ENCODE measurements around the gene TRIM49D2. TPM values are rescaled to one million over a fixed set of nuclear protein-coding genes. Genes with fewer than 3 reads are reported as not detected.
"Not testable (repeated sequence)": the region's sequence is repeated elsewhere in the genome, so short reads cannot be mapped to it uniquely, and the experiment has no call there.

Gene TRIM49D2
- total RNA-seq (2014; rRNA removed; shearing (Covaris generic); ENCODE audit: low replicate concordance), result not detected in 2 replicates

DNA sequence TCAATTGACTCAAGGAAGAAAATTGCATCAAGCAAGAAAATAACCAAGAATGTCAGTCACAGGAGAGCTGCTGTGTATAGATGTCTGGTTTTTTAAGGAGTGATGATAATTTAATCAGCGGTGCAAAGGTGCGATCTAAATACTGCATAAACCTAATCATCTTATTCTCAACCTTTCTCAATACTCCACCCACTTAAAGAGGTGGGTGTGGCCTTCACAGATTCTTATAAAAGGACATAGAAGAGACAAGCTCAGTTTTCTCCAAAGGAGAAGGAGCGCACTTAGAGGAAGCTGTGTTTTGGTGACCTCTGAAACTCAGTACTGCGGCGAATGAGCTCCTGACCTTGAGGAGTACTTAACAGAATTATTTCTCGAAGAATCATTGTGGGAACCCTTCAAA lies at the start of gene TRIM49D2:
TRIM49D2 (plus strand) TSS at position 301 of the 400 bp plus-strand sequence. CDS start 2,698 bp downstream, outside the sequence.
- in situ Hi-C loops (cut with HindIII; ENCODE audit: low pct_unique_long_range_greater_than_20kb, low sequenced_read_pairs), result not testable (repeated sequence)

GRCh38 chr11:89877511-89877910 lies 46.4 kb upstream of the TRIM49D2 start:
- in situ Hi-C loops (cut with HindIII; ENCODE audit: low pct_unique_long_range_greater_than_20kb, low sequenced_read_pairs); DNase-seq (ENCODE audit: low read depth): not testable (repeated sequence)

More for the DNA sequence above, at the start of gene TRIM49D2:
- DNase-seq (ENCODE audit: low read depth), result not testable (repeated sequence)

GRCh38 chr11:89893245-89893644 lies 30.6 kb upstream of the TRIM49D2 start:
- in situ Hi-C loops (cut with HindIII; ENCODE audit: low pct_unique_long_range_greater_than_20kb, low sequenced_read_pairs); DNase-seq (ENCODE audit: low read depth): not testable (repeated sequence)

GRCh38 chr11:89900809-89901208 lies 23.1 kb upstream of the TRIM49D2 start:
- in situ Hi-C loops (cut with HindIII; ENCODE audit: low pct_unique_long_range_greater_than_20kb, low sequenced_read_pairs); DNase-seq (ENCODE audit: low read depth): not testable (repeated sequence)

DNA sequence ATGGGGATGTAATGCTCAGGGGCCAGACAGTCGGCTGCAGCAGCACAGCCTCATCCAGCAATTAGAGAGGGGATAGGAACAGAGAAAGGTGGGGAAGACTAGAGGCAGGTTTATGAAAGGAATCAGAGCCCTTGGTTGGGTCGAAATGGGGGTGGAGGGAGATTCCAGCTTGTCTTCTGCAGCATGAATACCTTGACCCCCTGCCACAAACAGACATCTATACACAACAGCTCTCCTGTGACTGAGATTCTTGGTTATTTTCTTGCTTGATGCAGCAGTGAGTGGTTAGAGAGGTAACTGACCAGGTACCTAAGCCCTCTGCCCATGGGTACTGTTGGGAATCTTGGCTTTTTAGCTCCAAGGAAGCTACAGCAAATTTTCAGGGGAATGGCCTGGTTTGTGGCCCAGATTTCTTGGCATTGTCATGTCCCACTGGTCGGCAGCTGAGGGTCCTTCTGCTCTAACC lies 1.6 kb upstream of the TRIM49D2 start, which contains the start of gene TRIM49D1:
TRIM49D1 (minus strand) TSS at position 51 of the 466 bp plus-strand sequence. CDS start 4,535 bp downstream, outside the sequence.
- in situ Hi-C loops (cut with HindIII; ENCODE audit: low pct_unique_long_range_greater_than_20kb, low sequenced_read_pairs), result no loop called here

DNA sequence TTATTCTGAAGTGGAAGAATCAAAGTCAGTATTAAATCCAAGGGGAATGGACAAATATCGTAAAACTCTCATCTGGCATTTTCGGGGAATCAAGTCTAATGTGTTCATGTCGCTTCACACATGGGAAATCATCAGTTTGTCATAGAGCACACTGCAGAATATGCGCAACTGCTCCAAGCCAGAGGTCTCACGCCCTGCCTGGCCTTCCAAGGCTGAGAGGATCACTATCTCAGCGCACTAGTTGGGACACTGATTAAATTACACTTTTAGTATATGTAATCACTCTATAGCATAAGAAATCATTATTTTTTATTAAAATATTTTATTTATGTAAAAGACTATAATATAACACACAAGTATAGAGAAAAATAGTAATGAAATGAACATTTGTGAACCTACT lies 37.0 kb downstream of the TRIM49D2 start:
- in situ Hi-C loops (cut with HindIII; ENCODE audit: low pct_unique_long_range_greater_than_20kb, low sequenced_read_pairs); DNase-seq (ENCODE audit: low read depth): not testable (repeated sequence)

More for the DNA sequence above, 1.6 kb upstream of the TRIM49D2 start, which contains the start of gene TRIM49D1:
- DNase-seq (ENCODE audit: low read depth), result no peak

DNA sequence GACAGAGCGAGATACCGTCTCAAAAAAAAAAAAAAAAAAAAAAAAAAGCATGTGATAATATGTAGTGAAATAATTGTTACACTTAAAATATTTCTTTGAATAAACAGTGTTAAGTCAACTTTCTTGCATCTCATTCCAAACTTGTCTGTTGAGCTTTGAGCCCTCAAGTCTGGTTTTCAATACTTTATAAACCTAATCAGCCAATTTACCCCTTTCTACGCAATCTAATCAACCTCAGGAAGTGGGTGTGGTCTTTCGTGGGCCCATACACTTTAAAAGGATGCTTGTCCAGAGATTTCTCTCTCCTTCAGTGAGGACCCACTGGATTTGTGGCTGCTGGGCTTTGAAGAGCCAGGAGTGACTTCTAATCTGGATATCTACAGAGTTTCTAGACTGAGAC lies 41.9 kb downstream of the TRIM49D2 start, which contains the start of gene TRIM64:
TRIM64 (plus strand) TSS at position 301 of the 400 bp plus-strand sequence. CDS start 2,467 bp downstream, outside the sequence.
- DNase-seq (ENCODE audit: low read depth); in situ Hi-C loops (cut with HindIII; ENCODE audit: low pct_unique_long_range_greater_than_20kb, low sequenced_read_pairs): not testable (repeated sequence)

Other genes starting within 250 kb of the TRIM49D2 start
- not detected in 2 replicates for gene TRIM77, start 213.8 kb upstream of the TRIM49D2 start, total RNA-seq (2014; rRNA removed; shearing (Covaris generic); ENCODE audit: low replicate concordance)
- not detected in 2 replicates for gene TRIM49, start 115.5 kb upstream of the TRIM49D2 start, total RNA-seq (2014; rRNA removed; shearing (Covaris generic); ENCODE audit: low replicate concordance)
- not detected in 2 replicates for gene TRIM64B, start 45.6 kb upstream of the TRIM49D2 start, total RNA-seq (2014; rRNA removed; shearing (Covaris generic); ENCODE audit: low replicate concordance)
- gene TRIM49D1, start 1.8 kb upstream of the TRIM49D2 start, total RNA-seq (2014; rRNA removed; shearing (Covaris generic); ENCODE audit: low replicate concordance), result not detected in 2 replicates
- not detected in 2 replicates for gene TRIM64, start 42.0 kb downstream of the TRIM49D2 start, total RNA-seq (2014; rRNA removed; shearing (Covaris generic); ENCODE audit: low replicate concordance)
- not detected in 2 replicates for gene TRIM49C, start 107.0 kb downstream of the TRIM49D2 start, total RNA-seq (2014; rRNA removed; shearing (Covaris generic); ENCODE audit: low replicate concordance)
- not detected in 2 replicates for gene UBTFL1, start 161.9 kb downstream of the TRIM49D2 start, total RNA-seq (2014; rRNA removed; shearing (Covaris generic); ENCODE audit: low replicate concordance)
- not detected in 2 replicates for gene NAALAD2, start 210.6 kb downstream of the TRIM49D2 start, total RNA-seq (2014; rRNA removed; shearing (Covaris generic); ENCODE audit: low replicate concordance)

Data from Caki2 (cell line).